Heart left ventricle (tissue), 13 donors: ENCODE measurements around the gene SLC35A1.

Source experiments
- POLR2A ChIP-seq, 2 donors: fragments of 450-650 bp; IDR thresholded peaks; one replicate each; pipeline ENCODE4 v1.6.1; 2017; ENCODE audit warnings: antibody characterized with exemption in 2 of 2, mild to moderate bottlenecking in 2 of 2, moderate library complexity in 2 of 2
- TF ChIP-seq, protein P1 (sequence below), 12 donors: fragments of 200-600 bp; sonication (generic) in 4 of 12; IDR thresholded peaks; one replicate each; pipeline versions ENCODE4 v1.5.0 to v1.8.0; 2018 to 2022; ENCODE audit warnings: antibody characterized with exemption in 12 of 12, mild to moderate bottlenecking in 5 of 12
- donor health status: ischemic (EF 13 %, LVEDD 7.1; RV severe dilation, severe dysfunction).
- donor health status: DM: no; HTN: yes; CAD: no.
- donor health status: DM: no; HTN: no; CAD: no.
- donor health status: ischemic (EF 25% LVEDD 6.9; RV normal size, moderate dysfunction).
- donor health status: ischemic (EF 25% LVEDD 5.7; RV mildly dilated, moderate dysfunction).
- donor health status: ischemic (EF 35%, LVEDD 5.7; RV mildly dilated, moderate dysfunction).
- donor health status: nonischemic (EF 11% LVEDD 7.7; RV severe dilation, severe dysfunction).
- donor health status: DM: yes; HTN: yes; CAD: no.
- donor health status: PGD.
- donor health status: ischemic (EF 29% LVEDD 5.4; RV normal size, mild dysfunction).
- donor health status: nonischemic (EF 23%, LVEDD 6.1; RV moderate dilation, normal function).

DNA sequence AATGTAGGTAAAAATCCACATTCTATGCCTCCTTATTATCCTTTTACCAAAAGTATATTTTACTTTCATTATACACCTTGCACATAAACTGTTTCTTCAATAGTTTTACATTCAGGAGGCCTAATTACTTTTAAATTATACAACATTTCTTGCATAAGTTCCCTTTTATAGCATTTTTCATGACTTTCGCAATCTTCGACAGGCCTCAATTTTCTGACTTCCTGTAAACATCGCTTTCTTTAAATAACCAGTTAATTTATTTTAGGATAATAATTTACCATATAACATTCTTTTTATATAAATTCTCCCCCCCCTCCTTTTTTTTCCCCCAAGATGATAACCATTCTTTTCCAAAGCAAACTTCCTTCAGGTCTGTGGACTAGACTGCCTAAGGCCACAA lies 9.2 kb downstream of the SLC35A1 start:
- TF ChIP-seq, protein P1, sequence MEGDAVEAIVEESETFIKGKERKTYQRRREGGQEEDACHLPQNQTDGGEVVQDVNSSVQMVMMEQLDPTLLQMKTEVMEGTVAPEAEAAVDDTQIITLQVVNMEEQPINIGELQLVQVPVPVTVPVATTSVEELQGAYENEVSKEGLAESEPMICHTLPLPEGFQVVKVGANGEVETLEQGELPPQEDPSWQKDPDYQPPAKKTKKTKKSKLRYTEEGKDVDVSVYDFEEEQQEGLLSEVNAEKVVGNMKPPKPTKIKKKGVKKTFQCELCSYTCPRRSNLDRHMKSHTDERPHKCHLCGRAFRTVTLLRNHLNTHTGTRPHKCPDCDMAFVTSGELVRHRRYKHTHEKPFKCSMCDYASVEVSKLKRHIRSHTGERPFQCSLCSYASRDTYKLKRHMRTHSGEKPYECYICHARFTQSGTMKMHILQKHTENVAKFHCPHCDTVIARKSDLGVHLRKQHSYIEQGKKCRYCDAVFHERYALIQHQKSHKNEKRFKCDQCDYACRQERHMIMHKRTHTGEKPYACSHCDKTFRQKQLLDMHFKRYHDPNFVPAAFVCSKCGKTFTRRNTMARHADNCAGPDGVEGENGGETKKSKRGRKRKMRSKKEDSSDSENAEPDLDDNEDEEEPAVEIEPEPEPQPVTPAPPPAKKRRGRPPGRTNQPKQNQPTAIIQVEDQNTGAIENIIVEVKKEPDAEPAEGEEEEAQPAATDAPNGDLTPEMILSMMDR (IDR thresholded peaks at IDR 0.05): no peak
- TF ChIP-seq POLR2A (IDR thresholded peaks at IDR 0.05): no peak
